T-cell (primary cell): ENCODE results near the gene B4GALT7. TPM values are rescaled to one million over a fixed set of nuclear protein-coding genes. Genes with fewer than 3 reads are reported as not detected.
"Not testable (repeated sequence)": the region's sequence is repeated elsewhere in the genome, so short reads cannot be mapped to it uniquely, and the experiment has no call there.

Experiments used
- ATAC-seq, 4 experiments: fragments of 200-7000 bp in 3 of 4; fragments of 150-1000 bp in 1 of 4; cut with Tn5 transposase; replicated peaks in 1 of 4; 1 replicate in 3 of 4; 2 replicates in 1 of 4; pipeline ENCODE4 v1.10.0; 2021; ENCODE audit warnings: moderate library complexity in 3 of 4, mild to moderate bottlenecking in 2 of 4, moderate number of reproducible peaks in 1 of 4
- CTCF ChIA-PET, 2 donors: fragments of 300-600 bp; sonication (Branson Sonifier 250); formaldehyde crosslinking; loops; one replicate each; lab custom pipeline; 2022; ENCODE audit warnings: antibody characterized with exemption in 2 of 2; lab: Charles Lee
- POLR2A ChIA-PET, 2 donors: fragments of 300-600 bp; sonication (Branson Sonifier 250); formaldehyde crosslinking; loops; one replicate each; lab custom pipeline; 2022; ENCODE audit warnings: antibody characterized with exemption in 2 of 2; lab: Charles Lee
- DNase-seq, 35 experiments: peaks; one replicate each; pipeline versions ENCODE4 v3.0.0 to v3.0.0-alpha.2; 2013 to 2023
- H3K27ac ChIP-seq: one replicate; pipeline ENCODE4 v1.5.1; 2013; ENCODE audit warnings: low read length
- H3K27me3 ChIP-seq, 2 experiments: replicated peaks in 1 of 2; 1 replicate in 1 of 2; 2 replicates in 1 of 2; pipeline versions ENCODE4 v1.6.1 to v1.7.0; 2013; ENCODE audit warnings: low read length in 1 of 2, mixed read lengths in 1 of 2; ENCODE audit not compliant: control insufficient read depth in 2 of 2, insufficient read depth in 2 of 2; ENCODE audit errors: extremely low read depth in 1 of 2
- H3K36me3 ChIP-seq, 2 donors: 1 replicate in 1 of 2; 2 replicates in 1 of 2; pipeline versions ENCODE4 v1.6.1 to v1.7.0; 2013; ENCODE audit warnings: low read length in 1 of 2; ENCODE audit not compliant: control insufficient read depth in 2 of 2, insufficient read depth in 1 of 2; ENCODE audit errors: extremely low read depth in 1 of 2
- H3K4me1 ChIP-seq, 2 experiments: 1 replicate in 1 of 2; 2 replicates in 1 of 2; pipeline versions ENCODE4 v1.6.1 to v1.7.0; 2013; ENCODE audit warnings: low read length in 2 of 2, mixed read lengths in 1 of 2; ENCODE audit not compliant: insufficient read depth in 2 of 2, control insufficient read depth in 1 of 2; ENCODE audit errors: extremely low read depth in 1 of 2
- H3K4me3 ChIP-seq, 2 donors: 1 replicate in 1 of 2; 2 replicates in 1 of 2; pipeline versions ENCODE4 v1.5.1 to v1.7.0; 2013; ENCODE audit warnings: mild to moderate bottlenecking in 2 of 2, low read length in 1 of 2, moderate library complexity in 1 of 2; ENCODE audit not compliant: control insufficient read depth in 1 of 2; ENCODE audit errors: extremely low read depth in 1 of 2
- H3K9me3 ChIP-seq: 2 replicates; pipeline ENCODE4 v1.7.0; 2013
- H3K27ac Mint-ChIP-seq, 2 donors: one replicate each; pipeline ENCODE4 v1.8.0; 2020 to 2021; ENCODE audit warnings: mild to moderate bottlenecking in 2 of 2, mixed read lengths in 2 of 2
- H3K27me3 Mint-ChIP-seq, 2 donors: one replicate each; pipeline ENCODE4 v1.8.0; 2021 to 2022; ENCODE audit warnings: mixed read lengths in 2 of 2
- H3K36me3 Mint-ChIP-seq: one replicate; pipeline ENCODE4 v1.8.0; 2021; ENCODE audit warnings: mixed read lengths
- H3K4me1 Mint-ChIP-seq, 3 donors: one replicate each; pipeline ENCODE4 v1.8.0; 2020 to 2022; ENCODE audit warnings: mixed read lengths in 3 of 3, mild to moderate bottlenecking in 1 of 3
- H3K4me3 Mint-ChIP-seq, 3 donors: one replicate each; pipeline ENCODE4 v1.8.0; 2020 to 2022; ENCODE audit warnings: mild to moderate bottlenecking in 3 of 3, mixed read lengths in 3 of 3, moderate library complexity in 3 of 3
- H3K9me3 Mint-ChIP-seq, 3 donors: one replicate each; pipeline ENCODE4 v1.8.0; 2020 to 2022; ENCODE audit warnings: mixed read lengths in 3 of 3
- WGBS: methylation state at CpG from one replicate; pipeline ENCODE4 v1.1.5; 2013; ENCODE audit warnings: missing lambda C conversion rate; ENCODE audit not compliant: insufficient coverage; 5-methylcytosine and 5-hydroxymethylcytosine counted together
- total RNA-seq, 35 experiments: library from RNA in 6 of 35; stranded (reverse) in 6 of 35; fragments of 120-200 nt in 1 of 35; gene quantifications; one replicate each; pipeline versions ENCODE4 v1.2.1 to v1.2.4 and lab custom pipeline; 2013 to 2026

B4GALT7 gene
- total RNA-seq, 5 donors from 2014 or later (not counting 1 experiment from before 2014, with no cell fraction given), result 30.4 to 46.7 (median 39.1) TPM

DNA sequence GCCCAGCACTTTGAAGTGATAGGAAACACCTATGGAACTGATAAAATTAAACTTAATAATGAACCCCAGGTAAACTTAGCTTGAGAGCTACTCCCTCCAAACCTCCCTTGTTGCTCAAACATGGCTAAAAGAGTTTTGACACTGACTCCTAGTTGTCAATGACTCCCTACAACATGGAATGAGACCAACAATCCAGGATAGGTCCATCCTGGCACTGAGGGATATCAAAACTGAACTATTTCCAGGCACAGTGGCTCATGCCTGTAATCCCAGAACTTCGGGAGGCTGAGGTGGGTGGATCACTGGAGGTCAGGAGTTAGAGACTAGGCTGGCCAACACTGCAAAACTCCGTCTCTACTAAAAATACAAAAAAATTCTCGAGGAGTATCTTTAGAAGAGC is 58.6 kb downstream of the B4GALT7 start:
- ATAC-seq, DNase-seq, H3K9me3 ChIP-seq, H3K27ac ChIP-seq, H3K27me3 Mint-ChIP-seq, CTCF ChIA-PET, H3K9me3 Mint-ChIP-seq, H3K36me3 ChIP-seq, POLR2A ChIA-PET, H3K4me1 ChIP-seq, H3K4me3 ChIP-seq, H3K27me3 ChIP-seq, H3K4me3 Mint-ChIP-seq, H3K27ac Mint-ChIP-seq, H3K36me3 Mint-ChIP-seq: not testable (repeated sequence)
- peaks cover 15 to 27% (median 15%) of the 10 kb centered on the region in 3 donors for H3K4me1 Mint-ChIP-seq
- no CpG with 5 or more reads among the region's 3 CpGs for WGBS

Other genes starting within 250 kb of the B4GALT7 start
- gene LMAN2, start 248.5 kb upstream of the B4GALT7 start, total RNA-seq, result 100 to 1,000 TPM in 3 of 5 donors, 10 to 100 TPM in 2; 67.2 to 122 (median 106) TPM
- gene RGS14, start 242.2 kb upstream of the B4GALT7 start, total RNA-seq, result 100 to 1,000 TPM in 3 of 5 donors, 10 to 100 TPM in 2; 85.7 to 209 (median 195) TPM
- under 1 TPM in 3 of 5 donors, not detected in 2; 0.13 to 0.18 (median 0.16) TPM for gene SLC34A1, start 215.7 kb upstream of the B4GALT7 start, total RNA-seq
- not detected for gene PFN3, start 199.5 kb upstream of the B4GALT7 start, total RNA-seq
- under 1 TPM in 4 of 5 donors, not detected in 1; 0.28 to 0.98 (median 0.42) TPM for gene F12, start 190.6 kb upstream of the B4GALT7 start, total RNA-seq
- gene GRK6, start 173.5 kb upstream of the B4GALT7 start, total RNA-seq, result 100 to 1,000 TPM; 196 to 226 (median 216) TPM
- 10 to 100 TPM in 4 of 5 donors, 1 to 10 TPM in 1; 9.5 to 28.2 (median 12.3) TPM for gene PRR7, start 153.3 kb upstream of the B4GALT7 start, total RNA-seq
- gene DBN1, start 126.5 kb upstream of the B4GALT7 start, total RNA-seq, result 10 to 100 TPM; 11.6 to 41.3 (median 21.1) TPM
- gene PDLIM7, start 102.5 kb upstream of the B4GALT7 start, total RNA-seq, result 10 to 100 TPM in 4 of 5 donors, 1 to 10 TPM in 1; 9.8 to 17.8 (median 12.8) TPM
- gene DOK3, start 90.3 kb upstream of the B4GALT7 start, total RNA-seq, result 1 to 10 TPM; 1.1 to 5.8 (median 4.3) TPM
- gene DDX41, start 83.2 kb upstream of the B4GALT7 start, total RNA-seq, result 100 to 1,000 TPM in 3 of 5 donors, 10 to 100 TPM in 2; 64.8 to 118 (median 106) TPM
- 100 to 1,000 TPM; 162 to 233 (median 217) TPM for gene FAM193B, start 45.6 kb upstream of the B4GALT7 start, total RNA-seq
- 10 to 100 TPM; 51.2 to 96.1 (median 84.8) TPM for gene TMED9, start 7.9 kb upstream of the B4GALT7 start, total RNA-seq
- gene FAM153A, start 182.8 kb downstream of the B4GALT7 start, total RNA-seq, result 10 to 100 TPM; 74.4 to 99.4 (median 93.8) TPM